K562 (cell line): ENCODE results near the gene KRTAP9-8.
"Not testable (repeated sequence)": the region's sequence is repeated elsewhere in the genome, so short reads cannot be mapped to it uniquely, and the experiment has no call there.

ENCODE experiments used
- BACH1 ChIP-seq: fragments of 200-800 bp; sonication (Bioruptor generic); IDR thresholded peaks from 2 replicates; pipeline ENCODE4 v1.6.1; 2016; ENCODE audit warnings: missing genetic modification characterization, missing compliant biosample characterization
- CHAMP1 ChIP-seq: fragments of 450-650 bp; IDR thresholded peaks from 2 replicates; pipeline ENCODE4 v1.6.1; 2016; ENCODE audit warnings: mild to moderate bottlenecking
- CREBBP ChIP-seq: IDR thresholded peaks from one replicate; pipeline ENCODE4 v1.6.1; 2012; ENCODE audit warnings: low read depth, mild to moderate bottlenecking, control low read depth, inconsistent platforms, low read length
- CTCF ChIP-seq, 3 experiments: IDR thresholded peaks in 2 of 3; conservative IDR thresholded peaks in 1 of 3; 2 replicates each; pipeline ENCODE4 v1.5.1; 2011 to 2012; ENCODE audit warnings: low read length in 3 of 3, mild to moderate bottlenecking in 3 of 3, control low read depth in 2 of 3, improper control_type of control experiment in 1 of 3, inconsistent platforms in 1 of 3, low read depth in 1 of 3, mixed read lengths in 1 of 3, moderate library complexity in 1 of 3; ENCODE audit not compliant: insufficient read depth in 2 of 3
- EZH2 ChIP-seq: IDR thresholded peaks from 2 replicates; pipeline ENCODE4 v1.6.1; 2012; ENCODE audit warnings: low read depth, mild to moderate bottlenecking, inconsistent platforms, low read length, borderline replicate concordance
- FOSL1 ChIP-seq: fragments of 200-800 bp; sonication (Bioruptor generic); conservative IDR thresholded peaks from 2 replicates; pipeline ENCODE4 v1.6.1; 2016; ENCODE audit warnings: missing genetic modification characterization, missing compliant biosample characterization
- FOXM1 ChIP-seq, 2 experiments: fragments of 450-650 bp in 1 of 2; sonication (generic) in 1 of 2; formaldehyde crosslinking in 1 of 2; IDR thresholded peaks; 2 replicates each; pipeline versions ENCODE4 v1.6.1 to v1.9.0; 2017 to 2022; ENCODE audit warnings: low read depth in 2 of 2, mild to moderate bottlenecking in 2 of 2, missing genetic modification reagents in 1 of 2, moderate library complexity in 1 of 2
- HINFP ChIP-seq: fragments of 450-650 bp; conservative IDR thresholded peaks from 2 replicates; pipeline ENCODE4 v1.6.1; 2016; ENCODE audit warnings: missing genetic modification characterization, low read depth, mild to moderate bottlenecking, control low read depth, missing compliant biosample characterization
- IRF1 ChIP-seq: sonication (generic); formaldehyde crosslinking; IDR thresholded peaks from 2 replicates; pipeline ENCODE4 v1.8.0; 2022; ENCODE audit warnings: missing genetic modification reagents, mild to moderate bottlenecking, borderline replicate concordance
- ZNF449 ChIP-seq: fragments of 250-450 bp; sonication (Bioruptor Pico); IDR thresholded peaks from 2 replicates; pipeline ENCODE4 v1.8.0; 2022; ENCODE audit warnings: moderate library complexity, mild to moderate bottlenecking, inconsistent platforms

- TF ChIP-seq CREBBP; FOXM1 (IDR thresholded peaks at IDR 0.05; ENCODE audit: low read depth); FOXM1 (CRISPR knock-in tag; IDR thresholded peaks at IDR 0.05; ENCODE audit: low read depth); HINFP (tag); CHAMP1; BACH1 (tag); FOSL1 (tag); IRF1; CTCF (IDR thresholded peaks at IDR 0.05 in 2 of 3, conservative IDR thresholded peaks at IDR 0.05 in 1 of 3; ENCODE audit: insufficient read depth in 2 of 3, low read depth in 1 of 3, low read length in 3 of 3); ZNF449 (CRISPR knock-in tag); EZH2: not testable (repeated sequence)
Observed at GRCh38 chr17:41275648-41276190, 37.9 kb downstream of the KRTAP9-8 start, which contains the start of gene KRTAP9-7.
